Left forelimb (tissue), 1 donor: Measurements from ENCODE around the gene EIF2AK3.
"Not testable (repeated sequence)": the region's sequence is repeated elsewhere in the genome, so short reads cannot be mapped to it uniquely, and the experiment has no call there.

Experiments
- DNase-seq: peaks from one replicate; pipeline ENCODE4 v3.0.0-alpha.2; 2018; ENCODE audit warnings: low spot score

The EIF2AK3 gene

GRCh38 chr2:88596141-88596830, 31.0 kb downstream of the EIF2AK3 start:
- DNase-seq = no peak

- DNase-seq = no peak
Observed at GRCh38 chr2:88591698-88592097, 35.6 kb downstream of the EIF2AK3 start.

GRCh38 chr2:88590998-88591613, 36.2 kb downstream of the EIF2AK3 start:
- DNase-seq = no peak

GRCh38 chr2:88585969-88586368, 41.3 kb downstream of the EIF2AK3 start:
- DNase-seq = no peak

GRCh38 chr2:88582030-88582429, 45.2 kb downstream of the EIF2AK3 start:
- no peak for DNase-seq

GRCh38 chr2:88580088-88580487, 47.2 kb downstream of the EIF2AK3 start:
- no peak for DNase-seq

GRCh38 chr2:88575630-88576029, 51.6 kb downstream of the EIF2AK3 start:
- no peak for DNase-seq

GRCh38 chr2:88575051-88575450, 52.2 kb downstream of the EIF2AK3 start:
- DNase-seq = no peak

- DNase-seq = no peak
Observed at GRCh38 chr2:88574445-88574844, 52.8 kb downstream of the EIF2AK3 start.

GRCh38 chr2:88568179-88568578, 59.1 kb downstream of the EIF2AK3 start:
- no peak for DNase-seq

GRCh38 chr2:88564402-88564801, 62.9 kb downstream of the EIF2AK3 start:
- DNase-seq = no peak

- DNase-seq = no peak
Observed at GRCh38 chr2:88563129-88563528, 64.1 kb downstream of the EIF2AK3 start.

GRCh38 chr2:88561646-88562388, 65.4 kb downstream of the EIF2AK3 start:
- DNase-seq = no peak

GRCh38 chr2:88560619-88561307, 66.5 kb downstream of the EIF2AK3 start:
- no peak for DNase-seq

GRCh38 chr2:88557290-88557689, 70.0 kb downstream of the EIF2AK3 start:
- no peak for DNase-seq

- DNase-seq = no peak
Observed at GRCh38 chr2:88556026-88556425, 71.2 kb downstream of the EIF2AK3 start.

GRCh38 chr2:88554189-88554588, 73.1 kb downstream of the EIF2AK3 start:
- no peak for DNase-seq

- DNase-seq = no peak
Observed at GRCh38 chr2:88549616-88550292, 77.5 kb downstream of the EIF2AK3 start.

GRCh38 chr2:88546291-88546690, 81.0 kb downstream of the EIF2AK3 start:
- not testable (repeated sequence) for DNase-seq

- DNase-seq = no peak
Observed at GRCh38 chr2:88545118-88545517, 82.1 kb downstream of the EIF2AK3 start.

GRCh38 chr2:88543541-88544057, 83.7 kb downstream of the EIF2AK3 start:
- DNase-seq = no peak

GRCh38 chr2:88542668-88543067, 84.6 kb downstream of the EIF2AK3 start:
- DNase-seq = no peak
